Activated CD4-positive, alpha-beta memory T cell treated with anti-CD3 and anti-CD28 coated beads, Interleukin-2, amount 10 ng/mL, durations not matched to agents 7 days and 5 days (primary cell): Measurements from ENCODE around the gene GAK. TPM values are rescaled to one million over a fixed set of nuclear protein-coding genes. Genes with fewer than 3 reads are reported as not detected.

Experiments
- CTCF ChIA-PET: fragments of 350-600 bp; sonication (Branson Sonifier 250); formaldehyde crosslinking; loops from one replicate; lab custom pipeline; 2021; ENCODE audit warnings: antibody characterized with exemption, inconsistent platforms; lab: Charles Lee
- POLR2A ChIA-PET: fragments of 350-600 bp; sonication (Branson Sonifier 250); formaldehyde crosslinking; loops from one replicate; lab custom pipeline; 2021; ENCODE audit warnings: antibody characterized with exemption; lab: Charles Lee
- DNase-seq: peaks from one replicate; pipeline ENCODE4 v3.0.0-alpha.2; 2020
- H3K27ac Mint-ChIP-seq: one replicate; pipeline ENCODE4 v1.8.0; 2021; ENCODE audit warnings: mild to moderate bottlenecking, mixed read lengths
- H3K27me3 Mint-ChIP-seq: one replicate; pipeline ENCODE4 v1.8.0; 2021; ENCODE audit warnings: mixed read lengths
- H3K36me3 Mint-ChIP-seq: one replicate; pipeline ENCODE4 v1.8.0; 2021; ENCODE audit warnings: low read depth, mixed read lengths
- H3K4me1 Mint-ChIP-seq: one replicate; pipeline ENCODE4 v1.8.0; 2021; ENCODE audit warnings: mixed read lengths
- H3K4me3 Mint-ChIP-seq: one replicate; pipeline ENCODE4 v1.8.0; 2021; ENCODE audit warnings: mild to moderate bottlenecking, mixed read lengths
- H3K9me3 Mint-ChIP-seq: one replicate; pipeline ENCODE4 v1.8.0; 2021; ENCODE audit warnings: mixed read lengths
- total RNA-seq, 2 experiments: library from RNA; stranded (reverse); gene quantifications; one replicate each; pipeline ENCODE4 v1.2.3, GENCODE V29; 2021

Gene GAK
- total RNA-seq, 2 experiments from 2014 or later: 139 to 156 TPM

GRCh38 chr4:968221-968620 lies 36.1 kb upstream of the GAK start:
- H3K27me3 Mint-ChIP-seq: no peaks in the 10 kb centered on the region
- no peak overlapping the region for H3K4me3 Mint-ChIP-seq
- no peaks in the 10 kb centered on the region for H3K9me3 Mint-ChIP-seq
- no peak for DNase-seq
- no peak overlapping the region for H3K27ac Mint-ChIP-seq
- H3K36me3 Mint-ChIP-seq: no peaks in the 10 kb centered on the region
- ChIA-PET CTCF (no interaction called here), POLR2A (no interaction called here)
- H3K4me1 Mint-ChIP-seq: peaks cover 6% of the 10 kb centered on the region

- H3K9me3 Mint-ChIP-seq: no peaks in the 10 kb centered on the region
Measured at GRCh38 chr4:967113-968104, 35.3 kb upstream of the GAK start.

GRCh38 chr4:966266-967112 lies 34.4 kb upstream of the GAK start:
- no peak for DNase-seq
- no peak overlapping the region for H3K4me3 Mint-ChIP-seq
- CTCF ChIA-PET: no interaction called here
- H3K27ac Mint-ChIP-seq: no peak overlapping the region
- POLR2A ChIA-PET: no interaction called here
- H3K9me3 Mint-ChIP-seq: no peaks in the 10 kb centered on the region
- peaks cover 6% of the 10 kb centered on the region for H3K4me1 Mint-ChIP-seq
- no peaks in the 10 kb centered on the region for H3K27me3 Mint-ChIP-seq
- H3K36me3 Mint-ChIP-seq: no peaks in the 10 kb centered on the region

More at GRCh38 chr4:967113-968104, 35.3 kb upstream of the GAK start:
- Mint-ChIP-seq H3K36me3 (no peaks in the 10 kb centered on the region), H3K4me1 (peaks cover 6% of the 10 kb centered on the region), H3K27me3 (no peaks in the 10 kb centered on the region), H3K4me3 (no peak overlapping the region), H3K27ac (no peak overlapping the region)
- ChIA-PET CTCF (no interaction called here), POLR2A (no interaction called here)
- DNase-seq: no peak

GRCh38 chr4:965766-966134 lies 33.6 kb upstream of the GAK start:
- Mint-ChIP-seq H3K9me3 (no peaks in the 10 kb centered on the region), H3K27me3 (no peaks in the 10 kb centered on the region), H3K36me3 (no peaks in the 10 kb centered on the region), H3K27ac (no peak overlapping the region), H3K4me1 (peaks cover 5% of the 10 kb centered on the region), H3K4me3 (no peak overlapping the region)
- ChIA-PET POLR2A (no interaction called here), CTCF (no interaction called here)
- DNase-seq: no peak

- Mint-ChIP-seq H3K9me3 (no peaks in the 10 kb centered on the region), H3K27ac (no peak overlapping the region), H3K4me1 (no peaks in the 10 kb centered on the region), H3K4me3 (no peak overlapping the region), H3K27me3 (no peaks in the 10 kb centered on the region), H3K36me3 (no peaks in the 10 kb centered on the region)
- CTCF ChIA-PET: no interaction called here
- POLR2A ChIA-PET: no interaction called here
- DNase-seq: no peak
Measured at GRCh38 chr4:965048-965765, 33.1 kb upstream of the GAK start.

GRCh38 chr4:964346-965025 lies 32.4 kb upstream of the GAK start:
- Mint-ChIP-seq H3K9me3 (no peaks in the 10 kb centered on the region), H3K27me3 (no peaks in the 10 kb centered on the region), H3K4me1 (no peaks in the 10 kb centered on the region), H3K27ac (no peak overlapping the region), H3K36me3 (no peaks in the 10 kb centered on the region), H3K4me3 (no peak overlapping the region)
- no peak for DNase-seq
- ChIA-PET CTCF (no interaction called here), POLR2A (no interaction called here)

GRCh38 chr4:963276-964225 lies 31.4 kb upstream of the GAK start:
- Mint-ChIP-seq H3K27ac (no peak overlapping the region), H3K27me3 (no peaks in the 10 kb centered on the region), H3K36me3 (no peaks in the 10 kb centered on the region), H3K4me1 (no peaks in the 10 kb centered on the region), H3K9me3 (no peaks in the 10 kb centered on the region), H3K4me3 (no peak overlapping the region)
- no peak for DNase-seq
- ChIA-PET CTCF (no interaction called here), POLR2A (interaction anchor here (1.1 to 1.3 kb wide), 3 partner anchors 10 to 33 kb away, joined by 3 to 4 read pairs (median 4); partner anchors contain the start of genes DGKQ, GAK and TMEM175)

- POLR2A ChIA-PET: interaction anchor here (1.0 to 1.3 kb wide), 4 partner anchors 11 to 32 kb away, joined by 3 to 4 read pairs (median 4); partner anchors contain the start of genes DGKQ, GAK and TMEM175
- Mint-ChIP-seq H3K36me3 (no peaks in the 10 kb centered on the region), H3K4me3 (no peak overlapping the region), H3K27ac (no peak overlapping the region), H3K4me1 (no peaks in the 10 kb centered on the region), H3K27me3 (no peaks in the 10 kb centered on the region), H3K9me3 (no peaks in the 10 kb centered on the region)
- CTCF ChIA-PET: no interaction called here
- DNase-seq: no peak
Measured at GRCh38 chr4:962231-963208, 30.4 kb upstream of the GAK start.

GRCh38 chr4:961351-962230 lies 29.5 kb upstream of the GAK start:
- Mint-ChIP-seq H3K9me3 (no peaks in the 10 kb centered on the region), H3K36me3 (no peaks in the 10 kb centered on the region), H3K27me3 (no peaks in the 10 kb centered on the region), H3K4me1 (no peaks in the 10 kb centered on the region), H3K27ac (no peak overlapping the region), H3K4me3 (no peak overlapping the region)
- DNase-seq: no peak
- CTCF ChIA-PET: no interaction called here
- POLR2A ChIA-PET: interaction anchor here (1.0 kb wide), 1 partner anchor 22 kb away, joined by 3 read pairs; no protein-coding TSS in a partner anchor

- no peaks in the 10 kb centered on the region for H3K4me1 Mint-ChIP-seq
- no peak overlapping the region for H3K27ac Mint-ChIP-seq
- no peak overlapping the region for H3K4me3 Mint-ChIP-seq
- DNase-seq: no peak
- POLR2A ChIA-PET: no interaction called here
- H3K27me3 Mint-ChIP-seq: no peaks in the 10 kb centered on the region
- CTCF ChIA-PET: no interaction called here
- no peaks in the 10 kb centered on the region for H3K9me3 Mint-ChIP-seq
- no peaks in the 10 kb centered on the region for H3K36me3 Mint-ChIP-seq
Measured at GRCh38 chr4:960636-961350, 28.7 kb upstream of the GAK start.
